Measurements from ENCODE around the gene TMPRSS13. TPM values are rescaled to one million over a fixed set of nuclear protein-coding genes. Genes with fewer than 3 reads are reported as not detected.

The TMPRSS13 gene
- total and polyA plus RNA-seq, 2 of the 13 experiments (the other 11 are each of a cell fraction or from before 2014, with no cell fraction given), result not detected

GRCh38 chr11:117958949-117959348 lies 29.7 kb upstream of the TMPRSS13 start:
- BruUV-seq (replicated peaks), result no TSS peak
- POLR2A ChIA-PET, result no interaction called here
- in situ Hi-C loops (cut with HindIII; ENCODE audit: extremely low pct_ligation_motif_present, low pct_unique_long_range_greater_than_20kb), result no loop called here
- ATAC-seq, result no peak
- Histone ChIP-seq H3K79me2 (ENCODE audit: insufficient read depth, low read length) (no peaks in the 10 kb centered on the region), H3K4me3 (replicated peaks in 1 of 3; ENCODE audit: insufficient read depth in 1 of 3, low read depth in 2 of 3, low read length in 3 of 3) (no peak overlapping the region), H3K9ac (ENCODE audit: insufficient read depth, low read depth, low read length) (no peak overlapping the region), H3K4me2 (ENCODE audit: low read depth, low read length) (no peak overlapping the region), H3K36me3 (replicated peaks in 1 of 2; ENCODE audit: control insufficient read depth in 1 of 2, insufficient read depth in 2 of 2, low read length in 2 of 2) (no peaks in the 10 kb centered on the region), H3K27ac (ENCODE audit: extremely low read length, insufficient read depth, low read length) (no peak overlapping the region), H4K20me1 (ENCODE audit: insufficient read depth, low read length) (no peaks in the 10 kb centered on the region), H2AFZ (ENCODE audit: low read length) (no peak overlapping the region), H3K9me3 (ENCODE audit: low read length) (no peaks in the 10 kb centered on the region), H3K4me1 (ENCODE audit: insufficient read depth, low read length) (0 out of 2 replicates have a peak, but pooled peaks cover 6% of the 10 kb centered on the region), H3K27me3 (ENCODE audit: control insufficient read depth in 1 of 2, insufficient read depth in 2 of 2, low read length in 2 of 2) (no peaks in the 10 kb centered on the region)
- 0% methylated on average over 1 of the region's 1 CpG for WGBS (ENCODE audit: low lambda C conversion rate)
- intact Hi-C loops (cut with micrococcal nuclease; ENCODE audit: unreplicated experiment), result no loop called here
- CTCF ChIA-PET (ENCODE audit: low intra/inter-chr PET ratio, low total read pairs), result no interaction called here
- TF ChIP-seq PRMT3 (CRISPR knock-in tag; IDR thresholded peaks at IDR 0.05; ENCODE audit: borderline replicate concordance, low read depth) (no peak), ZNF644 (CRISPR knock-in tag; IDR thresholded peaks at IDR 0.05; ENCODE audit: low read depth) (no peak), ZNF431 (CRISPR knock-in tag; IDR thresholded peaks at IDR 0.05; ENCODE audit: borderline replicate concordance, low read depth) (no peak), ZIK1 (CRISPR knock-in tag; IDR thresholded peaks at IDR 0.05; ENCODE audit: borderline replicate concordance, low read depth) (no peak), U2AF1 (optimal IDR thresholded peaks at IDR 0.05; ENCODE audit: low read depth, low read length) (no peak), SKIL (CRISPR knock-in tag; IDR thresholded peaks at IDR 0.05; ENCODE audit: borderline replicate concordance) (no peak), FOXA3 (CRISPR knock-in tag; IDR thresholded peaks at IDR 0.05) (no peak), ZNF333 (CRISPR knock-in tag; IDR thresholded peaks at IDR 0.05; ENCODE audit: borderline replicate concordance) (no peak), ZBTB7B (CRISPR knock-in tag; IDR thresholded peaks at IDR 0.05) (no peak)
- TF ChIP-seq, protein P1, sequence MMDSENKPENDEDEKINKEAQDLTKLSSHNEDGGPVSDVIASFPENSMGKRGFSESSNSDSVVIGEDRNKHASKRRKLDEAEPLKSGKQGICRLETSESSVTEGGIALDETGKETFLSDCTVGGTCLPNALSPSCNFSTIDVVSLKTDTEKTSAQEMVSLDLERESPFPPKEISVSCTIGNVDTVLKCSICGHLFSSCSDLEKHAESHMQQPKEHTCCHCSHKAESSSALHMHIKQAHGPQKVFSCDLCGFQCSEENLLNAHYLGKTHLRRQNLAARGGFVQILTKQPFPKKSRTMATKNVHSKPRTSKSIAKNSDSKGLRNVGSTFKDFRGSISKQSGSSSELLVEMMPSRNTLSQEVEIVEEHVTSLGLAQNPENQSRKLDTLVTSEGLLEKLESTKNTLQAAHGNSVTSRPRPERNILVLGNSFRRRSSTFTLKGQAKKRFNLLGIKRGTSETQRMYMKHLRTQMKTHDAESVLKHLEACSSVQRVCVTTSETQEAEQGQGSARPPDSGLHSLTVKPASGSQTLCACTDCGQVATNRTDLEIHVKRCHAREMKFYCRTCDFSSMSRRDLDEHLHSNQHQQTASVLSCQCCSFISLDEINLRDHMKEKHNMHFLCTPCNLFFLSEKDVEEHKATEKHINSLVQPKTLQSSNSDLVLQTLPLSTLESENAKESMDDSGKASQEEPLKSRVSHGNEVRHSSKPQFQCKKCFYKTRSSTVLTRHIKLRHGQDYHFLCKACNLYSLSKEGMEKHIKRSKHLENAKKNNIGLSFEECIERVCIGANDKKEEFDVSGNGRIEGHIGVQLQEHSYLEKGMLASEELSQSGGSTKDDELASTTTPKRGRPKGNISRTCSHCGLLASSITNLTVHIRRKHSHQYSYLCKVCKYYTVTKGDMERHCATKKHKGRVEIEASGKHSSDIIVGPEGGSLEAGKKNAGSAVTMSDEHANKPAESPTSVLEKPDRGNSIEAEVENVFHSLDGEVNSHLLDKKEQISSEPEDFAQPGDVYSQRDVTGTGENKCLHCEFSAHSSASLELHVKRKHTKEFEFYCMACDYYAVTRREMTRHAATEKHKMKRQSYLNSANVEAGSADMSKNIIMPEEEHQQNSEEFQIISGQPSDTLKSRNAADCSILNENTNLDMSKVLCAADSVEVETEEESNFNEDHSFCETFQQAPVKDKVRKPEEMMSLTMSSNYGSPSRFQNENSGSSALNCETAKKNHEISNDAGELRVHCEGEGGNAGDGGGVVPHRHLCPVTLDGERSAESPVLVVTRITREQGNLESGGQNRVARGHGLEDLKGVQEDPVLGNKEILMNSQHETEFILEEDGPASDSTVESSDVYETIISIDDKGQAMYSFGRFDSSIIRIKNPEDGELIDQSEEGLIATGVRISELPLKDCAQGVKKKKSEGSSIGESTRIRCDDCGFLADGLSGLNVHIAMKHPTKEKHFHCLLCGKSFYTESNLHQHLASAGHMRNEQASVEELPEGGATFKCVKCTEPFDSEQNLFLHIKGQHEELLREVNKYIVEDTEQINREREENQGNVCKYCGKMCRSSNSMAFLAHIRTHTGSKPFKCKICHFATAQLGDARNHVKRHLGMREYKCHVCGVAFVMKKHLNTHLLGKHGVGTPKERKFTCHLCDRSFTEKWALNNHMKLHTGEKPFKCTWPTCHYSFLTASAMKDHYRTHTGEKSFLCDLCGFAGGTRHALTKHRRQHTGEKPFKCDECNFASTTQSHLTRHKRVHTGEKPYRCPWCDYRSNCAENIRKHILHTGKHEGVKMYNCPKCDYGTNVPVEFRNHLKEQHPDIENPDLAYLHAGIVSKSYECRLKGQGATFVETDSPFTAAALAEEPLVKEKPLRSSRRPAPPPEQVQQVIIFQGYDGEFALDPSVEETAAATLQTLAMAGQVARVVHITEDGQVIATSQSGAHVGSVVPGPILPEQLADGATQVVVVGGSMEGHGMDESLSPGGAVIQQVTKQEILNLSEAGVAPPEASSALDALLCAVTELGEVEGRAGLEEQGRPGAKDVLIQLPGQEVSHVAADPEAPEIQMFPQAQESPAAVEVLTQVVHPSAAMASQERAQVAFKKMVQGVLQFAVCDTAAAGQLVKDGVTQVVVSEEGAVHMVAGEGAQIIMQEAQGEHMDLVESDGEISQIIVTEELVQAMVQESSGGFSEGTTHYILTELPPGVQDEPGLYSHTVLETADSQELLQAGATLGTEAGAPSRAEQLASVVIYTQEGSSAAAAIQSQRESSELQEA (CRISPR knock-in tag; IDR thresholded peaks at IDR 0.05; ENCODE audit: not compliant biosample characterization), result no peak
- no peak for FAIRE-seq
- DNase-seq (ENCODE audit: low spot score), result no peak

All from HepG2 (cell line).